Activated CD8-positive, alpha-beta memory T cell treated with anti-CD3 and anti-CD28 coated beads, Interleukin-2, amount 50 U/mL, for 1 hour (primary cell): ENCODE measurements around the gene SCRN1.

Experiments
- DNase-seq: peaks from one replicate; pipeline ENCODE4 v3.0.0-alpha.2; 2020; ENCODE audit errors: extremely low read depth

The SCRN1 gene

GRCh38 chr7:29926741-29927140 is 62.9 kb downstream of the SCRN1 start:
- DNase-seq = no peak

- DNase-seq = no peak
Measured at GRCh38 chr7:29926216-29926615, 63.4 kb downstream of the SCRN1 start.

- DNase-seq = no peak
Measured at GRCh38 chr7:29924684-29925083, 64.9 kb downstream of the SCRN1 start.

GRCh38 chr7:29924006-29924405 is 65.6 kb downstream of the SCRN1 start:
- no peak for DNase-seq

GRCh38 chr7:29922921-29923700 is 66.5 kb downstream of the SCRN1 start:
- no peak for DNase-seq

- DNase-seq = peak; percentile 4
Measured at GRCh38 chr7:29921404-29922010, 68.1 kb downstream of the SCRN1 start.

GRCh38 chr7:29920491-29920890 is 69.1 kb downstream of the SCRN1 start:
- DNase-seq = no peak

GRCh38 chr7:29919790-29920189 is 69.8 kb downstream of the SCRN1 start:
- DNase-seq = no peak

- no peak for DNase-seq
Measured at GRCh38 chr7:29918850-29919249, 70.8 kb downstream of the SCRN1 start.

- no peak for DNase-seq
Measured at GRCh38 chr7:29917641-29918040, 72.0 kb downstream of the SCRN1 start.

- DNase-seq = no peak
Measured at GRCh38 chr7:29915481-29916215, 74.0 kb downstream of the SCRN1 start.

- DNase-seq = no peak
Measured at GRCh38 chr7:29914180-29914579, 75.4 kb downstream of the SCRN1 start.

GRCh38 chr7:29906200-29907022 is 83.2 kb downstream of the SCRN1 start:
- no peak for DNase-seq

GRCh38 chr7:29900745-29901144 is 88.9 kb downstream of the SCRN1 start:
- DNase-seq = no peak

- DNase-seq = no peak
Measured at GRCh38 chr7:29898301-29898700, 91.3 kb downstream of the SCRN1 start.

- no peak for DNase-seq
Measured at GRCh38 chr7:29896685-29897411, 92.8 kb downstream of the SCRN1 start.

GRCh38 chr7:29895559-29895958 is 94.0 kb downstream of the SCRN1 start:
- no peak for DNase-seq

GRCh38 chr7:29894256-29894655 is 95.3 kb downstream of the SCRN1 start:
- no peak for DNase-seq

GRCh38 chr7:29893351-29893965 is 96.1 kb downstream of the SCRN1 start:
- no peak for DNase-seq

GRCh38 chr7:29892231-29892630 is 97.4 kb downstream of the SCRN1 start:
- DNase-seq = no peak

- no peak for DNase-seq
Measured at GRCh38 chr7:29891766-29892165, 97.8 kb downstream of the SCRN1 start.
